ENCODE measurements around the gene CYP3A4.
"Not testable (repeated sequence)": the region's sequence is repeated elsewhere in the genome, so short reads cannot be mapped to it uniquely, and the experiment has no call there.

The CYP3A4 gene

GRCh38 chr7:99748846-99749579, 35.0 kb downstream of the CYP3A4 start:
- Mint-ChIP-seq H3K4me1 (no peaks in the 10 kb centered on the region), H3K27ac (no peak overlapping the region), H3K36me3 (peaks cover 6% of the 10 kb centered on the region)

GRCh38 chr7:99746915-99747314, 37.1 kb downstream of the CYP3A4 start:
- H3K4me3 Mint-ChIP-seq, ATAC-seq, H3K36me3 Mint-ChIP-seq, H3K4me1 Mint-ChIP-seq, H3K27ac Mint-ChIP-seq: not testable (repeated sequence)
- Mint-ChIP-seq H3K9me3 (peaks cover 11% of the 10 kb centered on the region), H3K27me3 (peaks cover 51% of the 10 kb centered on the region)

More at GRCh38 chr7:99748846-99749579, 35.0 kb downstream of the CYP3A4 start:
- Mint-ChIP-seq H3K4me3 (no peak overlapping the region), H3K9me3 (peaks cover 9% of the 10 kb centered on the region), H3K27me3 (peaks cover 46% of the 10 kb centered on the region)
- no peak for ATAC-seq

- H3K36me3 Mint-ChIP-seq, ATAC-seq, H3K4me1 Mint-ChIP-seq, H3K27ac Mint-ChIP-seq, H3K4me3 Mint-ChIP-seq: not testable (repeated sequence)
- peaks cover 60% of the 10 kb centered on the region for H3K27me3 Mint-ChIP-seq
- H3K9me3 Mint-ChIP-seq: peaks cover 11% of the 10 kb centered on the region
Observed at GRCh38 chr7:99745395-99745794, 38.6 kb downstream of the CYP3A4 start.

- ATAC-seq: no peak
- H3K27ac Mint-ChIP-seq: no peak overlapping the region
- H3K36me3 Mint-ChIP-seq: peaks cover 7% of the 10 kb centered on the region
- H3K4me1 Mint-ChIP-seq: no peaks in the 10 kb centered on the region
- H3K4me3 Mint-ChIP-seq: no peak overlapping the region
- H3K9me3 Mint-ChIP-seq: peaks cover 11% of the 10 kb centered on the region
- peaks cover 50% of the 10 kb centered on the region for H3K27me3 Mint-ChIP-seq
Observed at GRCh38 chr7:99742737-99743394, 41.1 kb downstream of the CYP3A4 start.

- no peak for ATAC-seq
- no peak overlapping the region for H3K4me3 Mint-ChIP-seq
- H3K27me3 Mint-ChIP-seq: peaks cover 50% of the 10 kb centered on the region
- H3K27ac Mint-ChIP-seq: no peak overlapping the region
- H3K4me1 Mint-ChIP-seq: no peaks in the 10 kb centered on the region
- peaks cover 11% of the 10 kb centered on the region for H3K9me3 Mint-ChIP-seq
- H3K36me3 Mint-ChIP-seq: peaks cover 13% of the 10 kb centered on the region
Observed at GRCh38 chr7:99741441-99741795, 42.6 kb downstream of the CYP3A4 start.

- ATAC-seq: no peak
- Mint-ChIP-seq H3K4me1 (no peaks in the 10 kb centered on the region), H3K27me3 (peaks cover 45% of the 10 kb centered on the region), H3K27ac (no peak overlapping the region), H3K9me3 (peaks cover 11% of the 10 kb centered on the region), H3K36me3 (peaks cover 14% of the 10 kb centered on the region), H3K4me3 (no peak overlapping the region)
Observed at GRCh38 chr7:99740573-99741440, 43.2 kb downstream of the CYP3A4 start.

GRCh38 chr7:99739699-99740572, 44.0 kb downstream of the CYP3A4 start:
- Mint-ChIP-seq H3K27ac (no peak overlapping the region), H3K36me3 (peaks cover 14% of the 10 kb centered on the region), H3K4me3 (no peak overlapping the region), H3K4me1 (no peaks in the 10 kb centered on the region), H3K27me3 (peaks cover 36% of the 10 kb centered on the region), H3K9me3 (peaks cover 6% of the 10 kb centered on the region)
- no peak for ATAC-seq

GRCh38 chr7:99737726-99738125, 46.3 kb downstream of the CYP3A4 start:
- Mint-ChIP-seq H3K9me3 (no peaks in the 10 kb centered on the region), H3K27me3 (peaks cover 16% of the 10 kb centered on the region), H3K27ac (no peak overlapping the region), H3K4me1 (no peaks in the 10 kb centered on the region), H3K36me3 (peaks cover 6% of the 10 kb centered on the region), H3K4me3 (no peak overlapping the region)
- no peak for ATAC-seq

GRCh38 chr7:99736667-99737066, 47.3 kb downstream of the CYP3A4 start:
- not testable (repeated sequence) for H3K4me3 Mint-ChIP-seq, ATAC-seq, H3K27ac Mint-ChIP-seq, H3K4me1 Mint-ChIP-seq, H3K36me3 Mint-ChIP-seq, H3K9me3 Mint-ChIP-seq, H3K27me3 Mint-ChIP-seq

- no peak for ATAC-seq
- Mint-ChIP-seq H3K4me3 (no peak within 1 kb of the TSS), H3K9me3 (no peaks in the 10 kb centered on the region)
Observed at GRCh38 chr7:99734987-99735386, 49.0 kb downstream of the CYP3A4 start, which contains the start of gene CYP3A7. Gene CYP3A7, minus strand, starts transcription at chr7:99735196. Its CDS starts 103 bp downstream, at chr7:99735093.

GRCh38 chr7:99733448-99733847, 50.5 kb downstream of the CYP3A4 start:
- peaks cover 6% of the 10 kb centered on the region for H3K36me3 Mint-ChIP-seq
- H3K27ac Mint-ChIP-seq: no peak overlapping the region
- no peaks in the 10 kb centered on the region for H3K27me3 Mint-ChIP-seq
- no peaks in the 10 kb centered on the region for H3K9me3 Mint-ChIP-seq
- no peaks in the 10 kb centered on the region for H3K4me1 Mint-ChIP-seq
- no peak for ATAC-seq
- H3K4me3 Mint-ChIP-seq: no peak overlapping the region

More at GRCh38 chr7:99734987-99735386, 49.0 kb downstream of the CYP3A4 start, which contains the start of gene CYP3A7:
- Mint-ChIP-seq H3K27me3 (no peaks in the 10 kb centered on the region), H3K4me1 (no peaks in the 10 kb centered on the region), H3K27ac (no peak within 1 kb of the TSS), H3K36me3 (peaks cover 6% of the 10 kb centered on the region)

- Mint-ChIP-seq H3K4me3 (no peak overlapping the region), H3K27me3 (no peaks in the 10 kb centered on the region), H3K27ac (no peak overlapping the region), H3K36me3 (peaks cover 6% of the 10 kb centered on the region), H3K9me3 (no peaks in the 10 kb centered on the region), H3K4me1 (no peaks in the 10 kb centered on the region)
- no peak for ATAC-seq
Observed at GRCh38 chr7:99733003-99733402, 51.0 kb downstream of the CYP3A4 start.

GRCh38 chr7:99731638-99732374, 52.2 kb downstream of the CYP3A4 start:
- H3K4me1 Mint-ChIP-seq: no peaks in the 10 kb centered on the region
- no peak overlapping the region for H3K27ac Mint-ChIP-seq
- ATAC-seq: no peak
- H3K27me3 Mint-ChIP-seq: no peaks in the 10 kb centered on the region
- H3K9me3 Mint-ChIP-seq: no peaks in the 10 kb centered on the region
- H3K36me3 Mint-ChIP-seq: peaks cover 5% of the 10 kb centered on the region
- no peak overlapping the region for H3K4me3 Mint-ChIP-seq

- no peak overlapping the region for H3K27ac Mint-ChIP-seq
- no peak for ATAC-seq
- H3K9me3 Mint-ChIP-seq: no peaks in the 10 kb centered on the region
- H3K36me3 Mint-ChIP-seq: no peaks in the 10 kb centered on the region
- no peaks in the 10 kb centered on the region for H3K4me1 Mint-ChIP-seq
- no peak overlapping the region for H3K4me3 Mint-ChIP-seq
- H3K27me3 Mint-ChIP-seq: no peaks in the 10 kb centered on the region
Observed at GRCh38 chr7:99730992-99731391, 53.0 kb downstream of the CYP3A4 start.
